Measurements from ENCODE around the gene KIAA0753. TPM values are rescaled to one million over a fixed set of nuclear protein-coding genes. Genes with fewer than 3 reads are reported as not detected.
"Not testable (repeated sequence)": the region's sequence is repeated elsewhere in the genome, so short reads cannot be mapped to it uniquely, and the experiment has no call there.

Gene KIAA0753
- total RNA-seq, 1 experiment from 2014 or later: 16.8 TPM

GRCh38 chr17:6626616-6627015 lies 13.9 kb downstream of the KIAA0753 start:
- DNase-seq (ENCODE audit: low read depth): no peak
- in situ Hi-C loops (cut with HindIII; ENCODE audit: low pct_unique_long_range_greater_than_20kb, low sequenced_read_pairs): no loop called here

- DNase-seq (ENCODE audit: low read depth): no peak
- in situ Hi-C loops (cut with HindIII; ENCODE audit: low pct_unique_long_range_greater_than_20kb, low sequenced_read_pairs): no loop called here
Measured at GRCh38 chr17:6623941-6624340, 16.6 kb downstream of the KIAA0753 start.

DNA sequence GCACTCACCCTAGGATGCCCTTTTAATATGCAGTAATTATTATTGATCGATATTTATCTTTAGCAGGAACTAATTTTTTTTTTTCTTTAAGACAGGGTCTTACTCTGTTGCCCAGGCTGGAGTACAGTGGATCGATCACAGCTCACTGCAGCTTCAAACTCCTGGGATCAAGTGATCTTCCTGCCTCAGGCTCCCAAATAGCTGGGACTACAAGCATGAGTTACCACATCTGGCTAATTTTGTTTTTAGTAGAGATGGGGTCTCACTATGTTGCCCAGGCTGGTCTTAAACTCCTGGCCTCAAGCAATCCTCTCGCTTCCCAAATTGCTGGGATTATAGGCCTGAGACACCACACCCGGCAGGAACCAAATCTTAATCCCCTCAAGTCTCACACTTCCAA lies 29.3 kb downstream of the KIAA0753 start:
- no peak for DNase-seq (ENCODE audit: low read depth)
- in situ Hi-C loops (cut with HindIII; ENCODE audit: low pct_unique_long_range_greater_than_20kb, low sequenced_read_pairs): no loop called here

DNA sequence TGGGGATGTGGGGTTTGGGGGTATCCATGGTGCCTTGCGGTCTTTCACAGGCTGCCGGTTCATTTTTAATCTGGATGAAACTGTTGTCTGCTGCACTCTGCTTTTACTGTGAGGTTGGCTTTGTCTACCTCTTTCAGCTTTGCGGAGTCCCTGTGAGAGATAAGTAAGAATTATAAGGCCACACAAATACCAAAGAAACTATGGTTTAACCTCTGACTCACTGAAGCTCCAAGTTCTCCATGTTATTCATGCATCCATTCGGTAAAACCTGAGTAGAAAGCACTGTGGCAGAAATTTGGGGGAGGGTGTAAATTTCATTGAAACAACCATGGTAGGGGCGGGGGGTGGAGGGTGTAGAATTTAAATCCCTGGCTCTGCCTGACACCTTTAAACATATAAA lies 30.5 kb downstream of the KIAA0753 start:
- in situ Hi-C loops (cut with HindIII; ENCODE audit: low pct_unique_long_range_greater_than_20kb, low sequenced_read_pairs): no loop called here
- DNase-seq (ENCODE audit: low read depth): no peak

DNA sequence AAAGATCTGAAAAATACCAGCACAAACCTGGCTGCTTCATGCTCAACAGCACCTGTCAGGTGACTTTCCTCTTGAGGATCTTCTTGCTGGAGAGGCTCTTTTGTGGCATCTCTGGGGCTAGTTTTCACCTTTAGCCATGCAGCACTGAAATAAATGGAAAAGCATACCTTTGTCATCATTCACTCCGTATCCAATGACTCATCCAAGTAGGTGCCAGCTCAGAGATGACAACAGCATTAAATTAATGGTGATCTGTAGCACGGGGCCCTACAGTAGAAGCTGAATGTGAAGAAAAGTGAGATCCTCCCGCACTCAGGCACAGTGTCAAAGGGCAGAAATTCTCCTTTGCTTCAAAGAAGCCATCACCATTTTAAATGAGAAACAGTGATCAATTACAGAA lies 32.2 kb downstream of the KIAA0753 start:
- DNase-seq (ENCODE audit: low read depth): peak; percentile 54
- in situ Hi-C loops (cut with HindIII; ENCODE audit: low pct_unique_long_range_greater_than_20kb, low sequenced_read_pairs): no loop called here

- in situ Hi-C loops (cut with HindIII; ENCODE audit: low pct_unique_long_range_greater_than_20kb, low sequenced_read_pairs): no loop called here
- DNase-seq (ENCODE audit: low read depth): no peak
Measured at GRCh38 chr17:6605142-6605541, 35.4 kb downstream of the KIAA0753 start.

DNA sequence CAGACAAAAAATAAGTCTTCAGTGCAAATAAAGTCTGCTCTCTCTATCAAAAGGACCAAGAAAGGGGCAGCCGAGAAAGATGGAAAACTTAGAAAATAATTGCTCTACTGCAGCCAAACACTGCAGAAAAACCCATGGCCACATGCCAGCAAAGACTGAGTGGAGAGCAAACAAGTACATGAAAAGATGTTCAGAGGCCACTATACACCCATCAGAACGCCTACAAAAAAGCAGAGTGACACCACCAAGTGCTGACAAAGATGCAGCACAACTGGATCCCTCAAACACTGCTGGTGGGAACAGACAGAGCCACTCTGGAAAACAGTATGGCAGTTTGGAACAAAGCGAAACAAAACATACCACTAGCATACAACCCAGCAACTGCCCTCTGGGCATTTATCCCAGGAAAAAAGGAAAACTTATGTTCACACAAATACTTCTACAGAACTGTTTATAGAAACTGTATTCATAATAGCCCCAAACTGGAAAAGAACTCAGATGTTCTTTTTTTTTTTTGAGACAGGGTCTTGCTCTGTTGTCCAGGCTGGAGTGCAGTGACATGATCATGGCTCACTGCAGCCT lies 36.7 kb downstream of the KIAA0753 start:
- no peak for DNase-seq (ENCODE audit: low read depth)
- in situ Hi-C loops (cut with HindIII; ENCODE audit: low pct_unique_long_range_greater_than_20kb, low sequenced_read_pairs): no loop called here

- in situ Hi-C loops (cut with HindIII; ENCODE audit: low pct_unique_long_range_greater_than_20kb, low sequenced_read_pairs): no loop called here
- no peak for DNase-seq (ENCODE audit: low read depth)
Measured at GRCh38 chr17:6602141-6602540, 38.4 kb downstream of the KIAA0753 start.

DNA sequence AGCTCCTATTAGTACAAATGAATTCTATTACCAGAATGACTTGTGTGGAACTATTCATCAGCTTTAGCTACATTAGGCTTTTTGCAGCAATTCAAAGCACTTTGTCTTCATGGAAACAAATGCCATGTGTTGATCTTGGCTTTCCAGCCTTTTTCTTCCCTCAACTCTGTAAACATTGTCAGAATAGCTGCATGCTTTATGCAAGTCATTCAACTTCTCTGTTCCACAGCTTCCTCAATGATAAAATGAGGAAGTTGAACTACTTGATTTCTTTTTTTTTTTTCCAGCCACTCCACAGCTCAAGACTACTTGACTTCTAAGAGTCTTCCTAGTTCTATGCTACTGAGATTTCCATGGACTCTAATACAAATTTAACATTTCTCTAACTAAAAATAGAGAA lies 41.1 kb downstream of the KIAA0753 start:
- in situ Hi-C loops (cut with HindIII; ENCODE audit: low pct_unique_long_range_greater_than_20kb, low sequenced_read_pairs): no loop called here
- DNase-seq (ENCODE audit: low read depth): peak; percentile 21

DNA sequence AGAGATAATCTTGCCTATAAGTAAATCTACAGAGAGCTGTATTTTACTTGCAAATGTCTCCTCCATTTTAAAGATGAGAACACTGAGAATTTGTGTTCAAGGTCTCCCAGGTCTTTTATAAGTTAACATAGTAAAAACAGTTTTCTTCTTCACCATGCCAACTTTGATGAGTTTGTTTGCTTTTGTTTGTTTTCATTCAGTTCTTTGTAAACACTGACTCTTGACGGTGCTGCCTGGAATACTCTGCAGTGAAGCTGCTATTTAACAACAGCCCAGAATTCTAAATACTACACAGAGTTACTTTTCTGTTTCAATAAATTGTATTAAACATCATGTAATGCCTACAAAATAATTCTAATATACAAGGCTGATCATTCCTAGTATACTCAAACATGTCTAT lies 42.8 kb downstream of the KIAA0753 start:
- in situ Hi-C loops (cut with HindIII; ENCODE audit: low pct_unique_long_range_greater_than_20kb, low sequenced_read_pairs): no loop called here
- DNase-seq (ENCODE audit: low read depth): no peak

GRCh38 chr17:6596941-6597340 lies 43.6 kb downstream of the KIAA0753 start:
- no peak for DNase-seq (ENCODE audit: low read depth)
- in situ Hi-C loops (cut with HindIII; ENCODE audit: low pct_unique_long_range_greater_than_20kb, low sequenced_read_pairs): no loop called here

DNA sequence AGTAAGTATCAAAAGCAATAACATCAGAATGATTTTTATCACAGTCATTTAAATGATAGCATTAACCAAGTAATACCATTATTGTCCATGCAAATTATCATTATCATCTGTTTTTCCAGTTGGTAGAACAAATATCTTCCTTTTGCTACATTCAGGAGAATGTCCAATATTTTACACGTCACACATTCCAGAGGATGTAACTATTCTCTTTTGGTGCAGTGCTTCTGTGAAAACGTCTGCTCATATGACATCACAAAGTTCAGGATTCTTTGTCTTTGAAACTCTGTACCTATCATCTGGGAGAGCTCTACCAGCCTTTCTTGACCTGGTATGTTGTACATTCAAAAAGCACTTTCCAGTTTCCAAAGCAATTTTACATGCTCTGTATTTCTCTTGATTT lies 44.0 kb downstream of the KIAA0753 start:
- no peak for DNase-seq (ENCODE audit: low read depth)
- in situ Hi-C loops (cut with HindIII; ENCODE audit: low pct_unique_long_range_greater_than_20kb, low sequenced_read_pairs): no loop called here

DNA sequence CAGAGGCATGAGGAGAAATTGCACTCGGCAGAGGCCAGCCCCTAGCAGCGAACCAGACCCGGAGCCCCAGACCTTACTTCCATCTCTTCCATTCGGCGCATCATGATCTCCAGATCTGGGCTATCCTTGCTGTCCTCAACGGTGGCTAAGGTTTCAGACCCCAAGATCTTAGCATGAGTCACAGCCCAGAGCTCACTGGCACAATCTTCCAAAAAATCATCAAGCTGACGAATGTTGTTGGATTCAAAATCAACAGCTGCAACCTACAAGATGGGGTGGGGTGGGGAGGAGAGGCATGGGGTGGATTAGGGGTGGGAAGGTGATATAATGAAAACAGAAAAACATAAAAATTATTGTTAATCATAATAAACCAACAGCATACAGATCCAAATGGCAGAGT lies 44.4 kb downstream of the KIAA0753 start:
- in situ Hi-C loops (cut with HindIII; ENCODE audit: low pct_unique_long_range_greater_than_20kb, low sequenced_read_pairs): no loop called here
- DNase-seq (ENCODE audit: low read depth): no peak

DNA sequence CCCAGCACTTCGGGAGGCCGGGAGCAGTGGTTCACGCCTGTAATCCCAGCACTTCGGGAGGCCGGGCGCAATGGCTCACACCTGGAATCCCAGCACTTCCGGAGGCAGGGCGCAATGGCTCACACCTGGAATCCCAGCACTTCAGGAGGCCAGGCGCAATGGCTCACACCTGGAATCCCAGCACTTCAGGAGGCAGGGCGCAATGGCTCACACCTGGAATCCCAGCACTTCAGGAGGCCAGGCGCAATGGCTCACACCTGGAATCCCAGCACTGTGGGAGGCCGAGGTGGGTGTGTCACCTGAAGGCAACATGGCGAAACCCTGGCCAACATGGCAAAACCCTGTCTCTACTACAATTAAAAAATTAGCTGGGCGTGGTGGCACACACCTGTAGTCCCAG lies 47.1 kb downstream of the KIAA0753 start:
- DNase-seq (ENCODE audit: low read depth); in situ Hi-C loops (cut with HindIII; ENCODE audit: low pct_unique_long_range_greater_than_20kb, low sequenced_read_pairs): not testable (repeated sequence)

- in situ Hi-C loops (cut with HindIII; ENCODE audit: low pct_unique_long_range_greater_than_20kb, low sequenced_read_pairs): no loop called here
- DNase-seq (ENCODE audit: low read depth): peak; percentile 76
Measured at GRCh38 chr17:6592173-6592572, 48.3 kb downstream of the KIAA0753 start.

GRCh38 chr17:6591599-6592158 lies 48.8 kb downstream of the KIAA0753 start:
- in situ Hi-C loops (cut with HindIII; ENCODE audit: low pct_unique_long_range_greater_than_20kb, low sequenced_read_pairs): no loop called here
- peak; percentile 53 for DNase-seq (ENCODE audit: low read depth)

DNA sequence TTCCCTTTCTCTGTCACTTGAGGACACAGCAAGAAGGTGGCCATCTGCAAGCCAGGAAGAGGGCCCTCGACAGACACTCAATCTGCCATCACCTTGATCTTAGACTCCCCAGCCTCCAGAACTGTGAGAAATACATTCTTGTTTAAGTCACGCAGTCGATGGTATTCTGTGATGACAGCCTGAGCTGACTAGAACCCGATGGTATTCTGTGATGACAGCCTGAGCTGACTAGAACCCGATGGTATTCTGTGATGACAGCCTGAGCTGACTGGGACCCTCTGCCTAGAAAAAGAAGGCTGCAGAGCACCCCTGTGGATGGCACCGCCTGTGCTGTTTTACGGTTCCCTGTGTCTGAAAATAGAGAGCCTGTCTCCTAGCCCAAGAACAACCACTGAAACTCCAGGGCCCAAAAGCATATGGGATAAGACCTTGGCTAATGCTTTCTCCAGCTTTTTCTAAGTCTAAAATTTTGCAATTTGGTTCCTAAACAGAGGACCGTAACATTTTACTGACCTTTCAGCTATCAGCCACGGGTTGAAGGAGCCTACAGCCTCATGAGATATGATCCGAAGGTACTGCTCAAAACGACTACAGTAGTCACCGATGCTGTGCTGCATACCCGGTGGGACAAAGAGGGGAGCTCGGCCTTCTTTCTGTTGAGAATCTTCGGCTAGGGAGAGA lies 51.1 kb downstream of the KIAA0753 start:
- in situ Hi-C loops (cut with HindIII; ENCODE audit: low pct_unique_long_range_greater_than_20kb, low sequenced_read_pairs): no loop called here
- DNase-seq (ENCODE audit: low read depth): no peak

DNA sequence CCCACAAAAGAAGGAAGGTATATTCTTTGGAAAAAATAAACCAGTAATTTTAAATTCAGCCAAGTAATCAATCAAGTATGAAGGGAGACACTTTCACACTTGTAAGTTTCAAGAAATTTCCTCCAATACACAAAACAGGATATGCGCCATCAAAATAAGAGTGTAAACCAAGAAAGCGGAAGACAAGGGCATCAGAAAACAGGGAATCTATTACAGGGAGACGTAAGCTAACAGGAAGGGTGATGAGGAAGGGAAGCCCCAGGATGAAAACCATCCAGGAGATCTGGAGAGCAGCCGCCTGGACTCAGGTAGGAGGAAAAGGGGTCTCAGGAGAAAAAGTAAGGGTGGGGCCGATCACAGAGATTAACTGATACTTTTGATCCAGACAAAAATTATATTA lies 52.3 kb downstream of the KIAA0753 start:
- in situ Hi-C loops (cut with HindIII; ENCODE audit: low pct_unique_long_range_greater_than_20kb, low sequenced_read_pairs): no loop called here
- DNase-seq (ENCODE audit: low read depth): no peak

GRCh38 chr17:6587310-6587709 lies 53.2 kb downstream of the KIAA0753 start:
- DNase-seq (ENCODE audit: low read depth): no peak
- in situ Hi-C loops (cut with HindIII; ENCODE audit: low pct_unique_long_range_greater_than_20kb, low sequenced_read_pairs): no loop called here

DNA sequence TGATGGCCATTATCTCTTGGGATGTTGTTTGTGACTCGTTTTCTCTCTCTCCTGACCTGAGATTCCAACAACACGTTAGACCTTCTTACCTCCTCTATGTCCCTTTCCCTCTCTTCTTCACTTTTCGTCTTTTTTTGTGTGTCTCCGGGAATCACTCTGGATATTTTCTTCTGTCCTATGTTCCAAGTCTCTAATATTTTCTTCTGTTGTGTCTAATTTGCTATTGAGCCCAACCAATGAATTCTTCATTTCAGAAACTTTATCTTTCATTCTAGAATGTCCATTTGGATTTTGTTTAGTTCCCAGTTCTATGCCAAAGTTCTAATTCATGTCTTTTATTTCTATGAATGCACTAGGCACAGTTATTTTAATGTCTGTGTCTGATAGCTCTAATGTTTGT lies 57.1 kb downstream of the KIAA0753 start:
- in situ Hi-C loops (cut with HindIII; ENCODE audit: low pct_unique_long_range_greater_than_20kb, low sequenced_read_pairs): no loop called here

More for the DNA sequence above, 57.1 kb downstream of the KIAA0753 start:
- DNase-seq (ENCODE audit: low read depth): no peak
